Right forelimb (tissue), 1 donor: Measurements from ENCODE around the gene NUAK1.
"Not testable (repeated sequence)": the region's sequence is repeated elsewhere in the genome, so short reads cannot be mapped to it uniquely, and the experiment has no call there.

Experiments used
- DNase-seq: peaks from one replicate; pipeline ENCODE4 v3.0.0-alpha.2; 2018

The NUAK1 gene

DNA sequence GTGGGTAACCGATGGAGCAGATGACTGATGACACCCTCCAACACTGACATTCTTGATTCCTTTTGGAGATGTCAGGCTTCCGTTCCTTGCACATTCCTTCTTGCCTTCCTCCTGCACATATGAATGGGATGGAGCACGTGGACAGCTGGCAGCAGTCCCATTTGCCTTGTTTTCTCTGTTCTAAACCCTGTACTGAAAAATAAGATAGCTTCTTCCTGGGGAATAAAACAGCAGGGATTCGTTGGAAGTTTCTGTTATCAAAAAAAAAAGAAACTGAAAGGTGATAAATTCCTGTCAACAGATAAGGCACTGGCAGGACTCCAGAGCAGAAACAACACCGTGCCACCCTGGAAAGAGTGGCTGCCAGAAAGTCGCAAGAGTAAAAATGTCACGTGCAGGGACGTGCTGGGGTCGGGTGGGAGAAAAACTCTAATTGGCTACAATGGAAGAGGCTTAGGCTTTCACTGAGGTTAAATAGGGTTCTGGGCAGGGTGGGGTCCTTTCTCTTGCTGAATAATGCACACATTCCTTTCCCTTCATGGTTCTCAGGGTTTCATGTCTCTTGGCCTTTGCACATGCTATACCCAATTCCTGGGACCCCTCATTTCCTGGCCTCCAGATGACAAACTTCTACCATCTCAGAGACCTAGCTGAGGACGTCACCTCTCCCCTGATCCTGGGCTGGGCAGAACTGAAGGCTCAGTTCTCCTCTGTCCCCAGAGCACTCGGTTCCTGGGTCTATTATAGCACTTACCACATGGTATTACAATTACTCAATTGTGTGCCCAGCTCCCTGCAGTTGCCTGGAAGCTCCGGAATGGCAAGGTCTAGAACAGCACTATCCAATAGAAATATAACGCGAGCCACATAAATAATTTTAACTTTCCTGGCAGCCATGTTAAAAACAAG, 7.0 kb upstream of the NUAK1 start:
- no peak for DNase-seq

DNA sequence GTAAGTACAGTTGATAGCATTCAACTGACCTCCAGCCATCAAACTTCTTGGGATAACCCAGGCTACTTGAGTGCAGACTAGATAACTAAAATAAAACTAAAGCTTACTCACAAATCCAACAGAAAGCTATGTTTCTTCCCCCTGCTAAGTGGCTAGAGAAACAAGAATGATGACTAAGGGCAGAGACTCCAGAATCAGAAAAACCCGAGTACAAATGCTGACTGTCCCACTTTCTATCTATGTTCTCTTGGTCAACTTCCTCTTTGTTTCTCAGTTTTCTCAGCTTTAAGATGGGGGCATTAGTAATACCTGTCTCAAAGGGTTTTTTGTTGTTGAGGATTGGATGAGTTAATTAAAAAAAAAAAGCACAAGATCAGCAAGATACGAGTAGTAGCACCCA, 6.1 kb upstream of the NUAK1 start:
- DNase-seq = no peak

DNA sequence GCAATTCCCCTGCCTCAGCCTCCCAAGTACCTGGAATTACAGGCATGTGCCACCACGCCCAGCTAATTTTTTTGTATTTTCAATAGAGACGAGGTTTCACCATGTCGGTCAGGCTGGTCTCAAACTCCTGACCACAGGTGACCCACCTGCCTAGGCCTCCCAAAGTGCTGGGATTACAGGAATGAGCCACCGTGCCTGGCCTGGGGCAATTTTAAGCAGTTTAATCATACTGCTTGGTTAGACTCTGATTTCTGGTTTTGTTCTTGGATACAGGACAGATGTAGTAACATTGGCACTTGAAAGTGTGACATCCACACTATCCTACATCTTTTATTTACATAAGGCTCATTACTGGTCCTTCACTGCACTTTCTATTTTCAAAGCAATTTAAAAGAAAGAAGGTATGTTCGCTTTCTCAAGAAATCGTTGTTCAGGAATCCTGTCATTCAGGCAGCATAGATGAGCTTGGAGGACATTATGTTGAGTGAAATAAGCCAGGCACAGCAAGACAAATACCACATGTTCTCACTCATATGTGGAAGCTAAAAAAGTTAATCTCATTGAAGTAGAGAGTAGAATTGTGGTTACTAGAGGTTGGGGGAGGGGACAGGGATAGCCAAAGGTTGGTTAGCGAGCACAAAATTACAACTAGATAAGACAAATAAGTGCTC, 4.0 kb upstream of the NUAK1 start:
- no peak for DNase-seq

DNA sequence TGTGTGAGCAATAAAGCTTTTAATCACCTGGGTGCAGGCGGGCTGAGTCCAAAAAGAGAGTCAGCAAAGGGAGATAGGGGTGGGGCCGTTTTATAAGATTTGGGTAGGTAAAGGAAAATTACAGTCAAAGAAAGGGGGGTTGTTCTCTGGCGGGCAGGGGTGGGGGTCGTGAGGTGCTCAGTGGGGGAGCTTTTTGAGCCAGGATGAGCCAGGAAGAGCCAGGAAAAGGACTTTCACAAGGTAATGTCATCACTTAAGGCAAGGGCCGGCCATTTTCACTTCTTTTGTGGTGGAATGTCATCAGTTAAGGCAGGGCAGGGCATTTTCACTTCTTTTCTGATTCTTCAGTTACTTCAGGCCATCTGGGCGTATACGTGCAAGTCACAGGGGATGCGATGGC, 3.2 kb upstream of the NUAK1 start:
- DNase-seq = not testable (repeated sequence)

DNA sequence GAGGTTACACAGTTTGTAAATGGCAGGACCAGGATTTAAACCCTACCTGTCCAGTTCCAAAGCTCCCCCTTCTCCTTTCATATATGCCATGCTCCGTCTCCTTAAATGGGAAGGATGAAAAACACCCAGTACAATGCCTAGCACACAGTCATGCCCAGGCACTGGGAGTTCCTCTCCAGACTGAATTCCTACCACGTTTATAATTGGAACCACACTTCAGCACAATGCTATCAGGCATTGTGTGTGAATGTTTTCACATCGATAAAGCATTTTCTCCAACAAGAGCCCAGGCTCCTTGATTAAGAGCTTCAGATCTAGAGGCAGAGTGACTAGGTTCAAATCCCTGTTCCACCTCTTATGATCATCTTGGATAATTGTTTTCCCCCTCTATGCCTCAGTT, 2.7 kb upstream of the NUAK1 start:
- no peak for DNase-seq

DNA sequence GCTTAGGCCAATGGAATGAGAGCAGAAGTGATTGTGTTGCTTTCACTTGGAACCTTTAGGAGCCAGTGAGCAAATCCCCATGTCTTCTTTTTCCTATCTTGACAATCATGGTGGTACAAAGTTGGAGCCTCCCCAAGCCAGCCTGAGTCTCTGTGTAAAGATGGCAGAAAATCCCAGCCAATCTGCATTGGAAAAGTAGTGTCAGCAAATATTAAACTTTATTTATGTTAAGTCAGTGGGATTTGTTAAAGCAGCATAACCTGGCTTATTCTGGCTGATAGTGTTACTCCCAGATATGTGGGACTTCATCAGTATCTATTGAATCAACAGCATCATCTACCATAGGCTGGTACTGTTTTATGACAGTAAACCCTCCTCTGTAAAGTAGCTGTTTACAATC, 2.2 kb upstream of the NUAK1 start:
- no peak for DNase-seq

DNA sequence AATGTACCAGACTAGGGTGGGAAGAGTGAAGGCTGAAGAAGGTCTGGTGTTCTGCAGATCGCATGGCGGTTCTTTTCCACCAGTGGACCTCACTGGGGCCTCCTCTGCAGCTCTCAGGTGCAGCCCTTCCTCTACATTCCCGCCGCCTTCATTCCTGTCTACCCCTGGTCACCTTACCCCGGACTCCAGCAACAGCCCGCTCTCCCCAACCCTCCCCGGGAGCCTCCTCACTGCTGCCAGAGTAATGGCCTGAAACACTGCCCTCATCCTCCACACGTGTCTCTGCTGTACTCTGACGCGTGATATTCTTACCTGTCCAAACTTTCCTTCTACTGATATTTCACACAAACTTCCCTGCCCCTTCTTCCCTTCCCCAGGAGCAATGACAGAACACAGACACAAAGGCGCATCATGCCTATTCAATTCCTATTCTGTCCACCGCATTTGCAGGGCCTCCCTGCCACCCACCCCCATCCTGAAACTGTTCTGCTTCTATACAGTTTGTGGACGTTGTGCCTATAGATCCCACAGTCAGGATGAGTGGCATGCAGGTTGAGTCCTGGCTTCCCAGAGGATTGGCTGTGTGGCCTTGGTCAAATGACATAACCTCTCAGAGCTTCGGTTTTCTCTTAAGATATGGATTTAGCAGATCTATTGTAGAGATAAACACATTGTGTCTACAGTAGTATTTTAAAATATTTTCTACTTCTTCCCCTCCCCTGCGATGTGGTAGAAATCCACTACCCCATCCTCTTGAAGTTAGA, 1.7 kb upstream of the NUAK1 start:
- no peak for DNase-seq

DNA sequence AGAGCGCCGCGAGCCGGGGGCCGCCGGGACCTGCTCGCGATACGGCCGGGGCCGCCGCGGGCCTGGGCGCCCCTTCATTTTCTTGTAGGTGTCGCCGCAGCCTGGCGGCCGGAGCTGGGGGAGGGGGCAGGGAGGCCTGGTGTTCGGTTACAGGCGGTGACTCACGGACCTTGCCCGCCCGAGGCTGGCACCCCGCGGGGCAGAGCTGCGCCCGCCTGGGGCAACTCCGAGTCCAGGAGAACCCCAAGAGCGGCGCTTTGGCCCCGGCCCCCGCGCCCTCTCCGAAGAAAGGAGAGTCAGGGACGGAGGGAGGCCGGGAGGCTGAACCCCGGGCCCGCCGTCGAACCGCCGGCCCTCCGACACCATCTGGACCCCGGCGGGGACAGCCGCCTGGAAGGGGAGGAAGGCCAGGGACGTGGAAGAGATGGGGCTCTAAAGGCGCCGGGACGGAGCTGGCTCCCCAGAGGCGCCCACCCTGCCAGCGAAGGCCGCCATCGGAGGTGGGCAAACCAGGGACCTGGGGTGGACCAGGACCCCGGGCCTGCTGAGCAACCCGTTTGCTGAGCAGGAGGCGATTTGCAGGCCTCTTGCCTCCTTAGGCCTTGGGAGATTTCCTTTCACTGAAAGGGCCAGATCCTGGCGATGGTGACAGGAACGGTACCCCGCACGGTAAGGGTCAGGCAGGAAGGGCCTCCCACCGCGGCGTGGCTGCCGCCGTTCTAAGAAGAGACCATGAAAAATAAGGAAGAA, 843 bp upstream of the NUAK1 start:
- peak; percentile 85 for DNase-seq

DNA sequence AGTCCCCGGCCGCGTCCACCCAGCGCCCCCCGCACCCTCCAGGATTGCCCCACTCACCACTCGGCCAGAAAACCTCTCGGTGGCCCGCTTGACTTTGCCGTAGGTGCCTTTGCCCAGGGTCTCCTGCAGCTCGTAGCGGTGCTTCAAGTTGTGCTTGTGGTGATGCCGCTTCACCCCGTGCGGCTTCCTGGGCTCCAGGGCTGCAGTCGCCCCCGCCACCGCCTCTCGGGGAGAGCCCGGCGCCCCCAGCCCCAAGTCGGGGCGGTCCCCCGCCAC, 459 bp downstream of the NUAK1 start:
- peak; percentile 61 for DNase-seq

DNA sequence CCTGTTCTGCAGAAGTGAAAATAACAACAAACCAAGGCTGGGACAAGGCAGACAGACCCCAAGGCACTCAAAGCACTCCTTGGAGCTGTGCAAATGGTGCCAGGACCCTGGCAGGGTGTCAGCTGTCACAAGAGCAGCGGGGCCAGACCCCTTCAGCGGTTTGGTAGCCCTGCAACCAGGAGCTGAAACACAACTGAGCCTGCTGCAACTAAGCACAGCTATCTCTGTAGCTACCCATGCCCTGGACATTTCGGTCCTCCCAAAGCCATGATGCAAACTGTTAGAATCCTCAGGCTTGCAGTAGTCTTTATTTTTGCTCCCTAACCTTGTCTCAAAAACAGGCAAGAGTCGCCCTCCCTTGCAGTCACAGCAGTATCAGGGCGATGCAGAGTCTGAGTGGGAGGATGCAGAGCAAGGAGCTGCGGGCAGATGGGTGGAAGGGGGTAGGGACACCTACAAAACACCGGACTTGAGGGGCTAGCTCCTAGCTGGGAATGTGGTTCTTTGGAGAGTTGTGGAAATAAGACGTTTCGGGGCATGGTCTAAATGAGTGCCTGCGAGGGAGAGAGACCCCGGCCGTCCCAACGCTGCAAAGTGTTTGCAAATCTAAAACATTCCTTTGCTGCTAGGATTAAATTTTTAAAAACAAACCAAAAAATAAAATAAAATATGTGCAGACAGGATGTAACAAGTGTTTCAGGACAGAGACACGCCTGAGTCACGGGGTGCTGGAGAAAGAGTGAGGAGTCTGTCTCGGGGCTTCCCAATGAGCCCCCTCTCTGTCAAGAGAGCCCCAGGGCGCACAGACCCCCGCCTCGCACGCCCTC, 1.0 kb downstream of the NUAK1 start:
- DNase-seq = peak; percentile 50

DNA sequence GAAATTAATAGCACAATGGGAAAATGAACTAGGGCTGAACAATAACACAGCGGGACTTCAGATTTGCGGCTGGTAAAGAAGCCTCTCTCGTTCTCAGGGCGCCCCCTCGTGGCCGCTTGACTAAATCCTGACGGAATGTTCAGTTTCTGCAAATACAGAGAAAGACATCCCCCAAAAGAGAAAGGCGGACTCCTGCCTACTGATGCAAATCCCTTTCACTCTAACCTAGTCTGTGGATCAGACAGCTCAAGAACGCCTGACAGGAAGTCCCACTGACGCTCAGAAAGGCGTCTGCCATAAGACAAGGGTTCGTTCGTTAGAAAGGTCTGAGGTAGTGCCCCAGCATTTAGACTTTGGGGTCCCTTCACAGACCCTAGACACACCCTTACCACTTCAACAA, 2.5 kb downstream of the NUAK1 start:
- DNase-seq = peak; percentile 93

DNA sequence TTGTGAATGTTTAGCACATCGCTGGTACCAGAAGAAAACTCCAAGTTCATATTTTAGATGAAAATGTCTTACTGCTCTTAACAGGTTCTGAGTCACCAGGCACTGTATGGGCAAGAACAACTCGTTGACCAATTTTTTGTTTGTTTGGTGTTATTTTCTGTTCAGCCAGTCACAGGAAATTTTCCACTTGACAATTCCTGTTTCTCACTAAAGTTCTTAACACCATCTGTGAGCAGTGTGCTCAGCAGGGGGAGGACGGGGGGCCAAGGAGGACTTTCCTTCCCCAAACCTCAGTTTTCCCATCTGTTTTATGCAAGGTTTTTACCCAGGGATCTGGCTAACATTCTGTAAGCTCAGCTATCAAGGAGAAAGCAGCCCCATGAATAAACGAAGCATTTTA, 3.0 kb downstream of the NUAK1 start:
- DNase-seq = no peak

DNA sequence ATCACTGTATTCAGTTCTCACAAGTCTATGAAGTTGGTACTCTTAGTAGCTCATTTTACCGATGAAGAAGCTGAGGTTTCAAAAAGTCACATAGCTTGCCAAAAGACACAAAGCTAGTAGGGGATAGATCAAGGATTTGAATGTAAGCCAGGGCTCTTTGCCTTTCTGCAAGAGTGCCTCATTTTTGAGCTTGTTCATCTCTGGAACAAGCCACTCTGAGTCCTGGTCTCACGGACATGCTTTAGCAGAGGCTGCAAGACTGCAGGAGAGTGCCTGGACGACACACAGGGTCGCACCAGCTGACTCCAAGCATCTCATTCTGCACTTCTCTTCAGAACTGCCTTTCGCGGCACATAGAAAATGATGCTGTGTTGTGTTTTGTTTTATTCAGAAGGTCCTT, 3.7 kb downstream of the NUAK1 start:
- DNase-seq = no peak

DNA sequence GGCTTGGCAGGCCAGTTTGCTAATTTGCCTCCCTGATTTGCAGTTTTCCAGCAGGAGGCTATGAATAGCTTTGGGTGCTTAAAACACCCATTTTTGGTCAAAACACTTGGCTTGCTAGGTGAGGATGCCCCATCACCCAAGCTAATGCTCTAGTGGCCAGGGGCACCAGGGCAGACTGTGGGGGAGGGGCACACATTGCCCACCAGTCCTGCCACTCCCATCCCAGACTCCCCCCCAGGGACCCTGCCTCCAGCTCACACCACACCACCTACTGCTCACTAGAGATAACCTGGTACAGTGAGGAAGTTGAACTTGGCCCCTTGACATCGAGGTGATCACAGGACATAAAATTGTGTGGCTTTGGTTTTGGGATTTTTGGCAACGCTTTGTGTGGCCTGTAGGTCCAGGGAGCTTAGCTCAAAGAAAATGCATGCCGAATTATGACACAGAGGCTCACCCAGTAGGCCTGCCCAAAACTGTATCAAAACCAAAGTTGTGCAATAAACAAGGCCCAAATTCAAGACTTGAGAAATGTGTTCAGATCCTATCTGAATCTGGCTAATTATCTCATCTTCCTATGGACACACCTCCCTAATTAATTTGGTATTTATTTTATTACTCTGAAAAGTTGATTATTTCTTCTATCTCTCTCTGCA, 4.3 kb downstream of the NUAK1 start:
- DNase-seq = peak; percentile 18

DNA sequence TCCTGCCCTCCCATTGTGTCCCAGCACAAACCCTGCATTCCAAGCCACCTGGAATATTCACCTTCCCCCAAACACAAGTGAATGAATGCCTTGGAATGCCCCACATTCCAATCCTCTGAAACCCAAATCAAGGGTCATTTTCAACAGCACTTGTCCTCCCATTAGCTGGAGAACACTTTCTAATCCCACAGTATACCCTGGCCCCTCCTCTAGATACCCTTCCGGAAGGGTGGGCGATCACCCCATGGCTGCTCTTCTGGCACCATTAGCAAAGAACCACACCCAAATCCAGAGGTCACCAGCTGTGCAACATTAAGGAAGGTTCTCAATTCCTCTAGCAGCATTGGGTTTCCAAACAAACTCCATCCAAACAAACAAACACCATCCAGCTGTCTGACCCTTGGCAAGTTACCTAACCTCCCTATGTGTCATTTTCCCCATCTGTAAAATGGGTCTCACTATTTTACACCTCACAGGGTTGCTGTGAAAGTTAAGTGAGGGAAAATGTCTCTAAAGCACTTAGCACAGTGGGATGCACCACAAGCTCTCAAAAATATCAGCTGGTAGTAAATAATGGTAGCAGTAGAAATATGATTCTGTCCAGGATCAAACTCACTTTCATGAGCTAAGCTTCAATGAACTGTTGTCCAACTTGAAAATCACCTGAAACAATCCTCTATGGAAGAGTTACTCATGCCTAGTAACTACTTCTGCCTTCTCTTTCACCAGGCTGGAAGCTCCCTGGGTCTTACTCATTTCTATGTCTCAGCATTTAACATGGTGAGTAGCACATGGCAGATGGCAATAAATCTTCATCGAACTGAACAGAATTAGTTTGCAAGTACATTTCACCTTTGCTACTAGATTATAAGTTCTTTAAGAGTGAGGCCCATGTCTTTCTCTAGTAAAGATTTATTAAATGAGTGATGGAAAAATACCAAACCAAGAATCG, 5.3 kb downstream of the NUAK1 start:
- DNase-seq = peak; percentile 18

DNA sequence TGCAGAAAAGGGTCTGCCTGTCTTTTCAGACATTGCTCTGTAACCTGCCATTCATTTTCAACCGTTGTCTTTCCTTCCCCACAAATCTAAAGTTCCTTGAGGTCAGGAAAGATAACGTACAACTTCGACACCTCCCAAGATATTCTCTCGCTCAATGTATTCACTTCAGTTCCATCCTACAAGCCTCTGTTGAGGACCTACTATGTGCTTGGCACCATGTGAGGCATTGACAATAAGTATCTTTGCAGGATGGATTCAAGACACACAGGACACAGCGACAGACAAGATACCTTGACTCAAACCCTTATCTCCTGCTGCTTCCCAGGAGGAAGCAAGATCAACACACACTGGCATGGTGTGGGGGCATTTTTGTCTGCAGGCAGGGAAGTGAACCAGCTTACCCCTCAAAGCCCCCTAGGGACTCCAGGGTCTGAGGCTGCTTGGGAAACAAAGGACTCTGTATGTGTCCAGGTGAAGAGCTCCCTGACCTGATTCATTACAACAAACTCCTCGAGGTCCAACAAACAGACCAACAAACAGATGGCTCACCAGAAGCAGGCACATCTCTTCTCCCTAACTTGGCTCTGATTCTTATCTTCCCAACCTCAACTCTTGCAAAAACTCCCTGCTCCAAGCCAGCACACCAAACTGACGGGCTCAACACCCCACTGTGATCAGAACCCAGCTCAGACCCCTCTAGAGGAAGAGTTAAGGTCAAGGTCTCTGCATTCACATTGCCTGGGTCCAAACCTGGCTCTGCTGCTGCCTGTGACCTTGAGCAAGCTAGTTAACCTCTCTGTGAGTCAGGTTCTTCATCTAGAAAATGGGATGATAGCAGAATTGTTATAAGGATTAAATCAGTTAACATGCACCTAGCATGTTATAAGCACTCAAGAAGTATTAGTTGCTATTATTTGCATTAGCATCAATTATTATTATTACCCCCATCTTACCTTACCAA, 6.3 kb downstream of the NUAK1 start:
- DNase-seq = peak; percentile 10

DNA sequence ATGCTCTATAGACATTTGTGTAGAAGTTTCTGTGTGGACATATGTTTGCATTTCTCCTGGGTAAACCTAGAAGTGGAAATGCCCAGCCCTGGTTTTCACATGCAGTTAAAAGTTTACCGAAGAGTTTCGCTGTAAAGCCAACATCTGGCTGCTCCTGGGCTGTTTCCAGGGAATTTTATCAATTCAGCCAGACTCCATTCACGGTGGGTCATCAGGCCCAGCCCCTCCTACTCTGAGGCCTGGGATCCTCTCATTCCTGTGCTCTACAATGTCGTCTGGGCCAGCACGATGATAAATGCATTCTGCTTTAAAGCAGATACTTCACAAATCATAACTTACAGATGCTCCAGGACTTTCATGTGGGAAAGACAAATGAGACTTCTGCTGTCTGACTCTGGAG, 7.1 kb downstream of the NUAK1 start:
- DNase-seq = peak; percentile 66

DNA sequence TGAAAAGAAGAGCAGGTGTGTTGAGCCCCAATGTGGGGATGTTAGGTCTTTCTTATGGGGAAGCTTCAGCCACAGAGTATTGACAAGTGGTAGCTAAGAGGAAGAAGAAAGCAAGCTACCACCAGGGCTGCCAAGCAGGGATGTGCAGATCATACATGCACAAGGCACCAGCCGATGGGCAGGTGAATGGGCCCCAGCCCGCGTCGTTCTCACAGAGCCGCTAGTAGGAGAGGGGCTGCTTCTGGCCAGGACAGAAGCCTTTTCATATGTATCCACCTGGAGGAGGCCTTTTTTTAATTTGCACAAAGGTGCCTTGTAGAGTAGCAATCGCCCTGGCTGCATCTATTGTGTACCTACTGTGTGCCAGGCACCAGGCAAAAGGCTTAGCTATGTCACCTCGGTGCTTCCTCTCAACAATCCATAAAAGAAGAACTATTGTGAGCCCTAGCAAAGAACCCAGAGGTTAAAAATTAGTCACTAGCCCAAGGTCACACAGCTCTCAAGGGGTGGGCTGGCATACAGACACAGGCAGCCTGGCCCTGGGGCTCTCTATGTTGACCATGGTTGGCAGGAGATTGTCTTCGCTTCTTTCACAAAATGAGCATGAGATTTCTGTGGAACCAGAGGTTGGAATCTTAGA, 8.2 kb downstream of the NUAK1 start:
- no peak for DNase-seq
